ENCODE measurements around the gene CR1L.

CR1L gene

DNA sequence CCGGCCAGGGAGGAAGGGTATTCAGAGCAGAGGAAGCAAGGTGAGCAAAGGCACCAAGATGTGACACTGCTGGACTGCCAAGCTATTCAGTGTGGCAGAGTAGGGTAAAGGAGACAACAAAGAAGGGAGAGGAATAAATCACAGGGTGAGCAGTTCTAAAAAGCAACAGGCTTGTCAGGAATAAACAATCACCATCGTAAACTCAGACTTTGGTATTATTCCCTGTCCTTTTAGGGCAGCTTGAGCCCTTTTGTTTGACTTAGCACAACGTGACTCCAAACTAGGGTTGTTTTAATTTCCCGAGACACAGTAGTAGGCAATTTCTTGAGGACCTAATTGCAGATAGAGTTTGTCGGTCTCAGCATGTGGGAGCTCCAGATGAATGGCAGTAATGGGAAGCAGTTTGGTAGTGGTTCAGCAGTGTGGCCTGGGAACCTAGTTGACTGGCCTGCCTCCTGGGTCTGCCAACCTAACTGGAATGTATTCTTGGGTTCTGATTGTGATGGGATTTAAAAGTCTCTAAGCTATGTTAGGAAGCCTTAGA lies 4.3 kb downstream of the CR1L start:
- TF ChIP-seq, protein P1, sequence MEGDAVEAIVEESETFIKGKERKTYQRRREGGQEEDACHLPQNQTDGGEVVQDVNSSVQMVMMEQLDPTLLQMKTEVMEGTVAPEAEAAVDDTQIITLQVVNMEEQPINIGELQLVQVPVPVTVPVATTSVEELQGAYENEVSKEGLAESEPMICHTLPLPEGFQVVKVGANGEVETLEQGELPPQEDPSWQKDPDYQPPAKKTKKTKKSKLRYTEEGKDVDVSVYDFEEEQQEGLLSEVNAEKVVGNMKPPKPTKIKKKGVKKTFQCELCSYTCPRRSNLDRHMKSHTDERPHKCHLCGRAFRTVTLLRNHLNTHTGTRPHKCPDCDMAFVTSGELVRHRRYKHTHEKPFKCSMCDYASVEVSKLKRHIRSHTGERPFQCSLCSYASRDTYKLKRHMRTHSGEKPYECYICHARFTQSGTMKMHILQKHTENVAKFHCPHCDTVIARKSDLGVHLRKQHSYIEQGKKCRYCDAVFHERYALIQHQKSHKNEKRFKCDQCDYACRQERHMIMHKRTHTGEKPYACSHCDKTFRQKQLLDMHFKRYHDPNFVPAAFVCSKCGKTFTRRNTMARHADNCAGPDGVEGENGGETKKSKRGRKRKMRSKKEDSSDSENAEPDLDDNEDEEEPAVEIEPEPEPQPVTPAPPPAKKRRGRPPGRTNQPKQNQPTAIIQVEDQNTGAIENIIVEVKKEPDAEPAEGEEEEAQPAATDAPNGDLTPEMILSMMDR (IDR thresholded peaks at IDR 0.05; ENCODE audit: insufficient read depth, missing control alignments), result no peak
- FAIRE-seq (no peak), DNase-seq (ENCODE audit: insufficient read length, low spot score) (no peak)

DNA sequence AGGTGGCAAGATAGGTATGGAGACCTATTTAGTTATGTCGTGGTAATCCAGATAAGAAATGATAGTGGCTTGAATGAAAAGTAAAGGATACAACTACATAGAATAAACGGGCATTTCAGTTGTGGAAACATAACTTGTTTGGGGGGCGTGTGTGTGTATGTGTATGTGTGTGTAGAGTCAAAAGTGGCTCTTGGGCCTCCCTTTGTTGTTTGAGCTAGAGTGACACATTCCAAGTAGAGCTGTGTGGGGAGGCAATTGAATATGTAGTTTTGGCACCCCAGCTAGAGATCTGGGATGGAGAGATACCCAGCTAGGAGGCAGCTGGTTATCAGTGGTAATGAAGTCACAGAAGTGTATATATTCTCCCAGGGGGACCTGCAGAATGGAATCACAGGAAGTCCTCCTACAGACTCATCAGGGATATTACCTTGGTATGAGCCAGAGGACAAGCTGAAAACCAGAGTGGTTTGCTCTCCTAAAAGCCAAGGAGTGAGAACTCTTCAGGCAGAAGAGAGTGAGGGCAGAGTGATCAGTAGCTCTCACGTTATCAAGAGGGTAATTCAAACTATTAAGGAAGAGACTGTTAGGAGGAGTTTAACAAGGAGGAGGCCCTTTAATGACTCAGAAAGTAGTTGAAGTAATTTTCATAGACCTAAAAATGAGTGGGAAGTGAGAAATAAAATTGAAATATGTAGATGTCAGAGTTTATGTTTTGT lies 5.1 kb downstream of the CR1L start:
- DNase-seq (ENCODE audit: insufficient read length, low spot score) (no peak), FAIRE-seq (no peak)
- TF ChIP-seq, protein P1 (IDR thresholded peaks at IDR 0.05; ENCODE audit: insufficient read depth, missing control alignments), result no peak

DNA sequence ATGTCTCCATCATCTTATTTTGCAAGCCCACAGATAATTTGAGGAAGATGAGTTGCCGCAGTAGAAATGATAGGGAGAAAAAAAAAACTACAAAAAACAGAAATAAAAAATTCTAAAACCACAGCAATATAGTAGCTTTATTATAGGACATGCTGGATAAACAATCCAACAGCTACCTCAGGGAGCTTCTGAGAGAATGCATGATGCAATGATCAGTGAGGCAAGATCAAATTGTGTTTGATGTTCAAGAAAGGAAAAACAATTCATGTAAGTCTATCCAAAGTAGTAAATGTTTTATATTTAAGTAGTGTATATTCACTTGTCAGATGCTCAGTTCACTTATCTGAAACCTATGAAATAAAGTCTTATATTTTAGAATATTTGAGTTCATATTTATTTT lies 6.7 kb downstream of the CR1L start:
- FAIRE-seq (no peak), DNase-seq (ENCODE audit: insufficient read length, low spot score) (no peak)
- TF ChIP-seq, protein P1 (IDR thresholded peaks at IDR 0.05; ENCODE audit: insufficient read depth, missing control alignments), result no peak

DNA sequence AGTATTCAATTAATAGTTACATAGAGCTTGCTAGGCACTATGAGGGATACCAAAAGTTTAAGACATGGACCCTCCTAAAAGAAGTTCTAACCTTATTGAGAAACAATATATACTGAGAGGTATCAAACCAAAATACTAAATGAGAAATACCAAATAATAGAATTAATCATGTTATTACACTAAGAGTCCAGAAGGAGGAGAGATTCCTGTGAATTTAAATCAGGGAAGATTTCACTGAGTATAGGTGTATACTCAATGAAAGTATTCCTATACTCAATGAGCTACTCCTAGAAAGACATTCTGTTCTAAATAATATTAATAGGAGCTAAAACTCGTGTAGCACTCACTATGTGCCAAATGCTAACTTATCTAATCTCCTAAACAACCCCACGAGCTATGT lies 9.4 kb downstream of the CR1L start:
- no peak for DNase-seq (ENCODE audit: insufficient read length, low spot score)
- TF ChIP-seq, protein P1 (IDR thresholded peaks at IDR 0.05; ENCODE audit: insufficient read depth, missing control alignments), result peak; percentile 19
- no peak for FAIRE-seq

DNA sequence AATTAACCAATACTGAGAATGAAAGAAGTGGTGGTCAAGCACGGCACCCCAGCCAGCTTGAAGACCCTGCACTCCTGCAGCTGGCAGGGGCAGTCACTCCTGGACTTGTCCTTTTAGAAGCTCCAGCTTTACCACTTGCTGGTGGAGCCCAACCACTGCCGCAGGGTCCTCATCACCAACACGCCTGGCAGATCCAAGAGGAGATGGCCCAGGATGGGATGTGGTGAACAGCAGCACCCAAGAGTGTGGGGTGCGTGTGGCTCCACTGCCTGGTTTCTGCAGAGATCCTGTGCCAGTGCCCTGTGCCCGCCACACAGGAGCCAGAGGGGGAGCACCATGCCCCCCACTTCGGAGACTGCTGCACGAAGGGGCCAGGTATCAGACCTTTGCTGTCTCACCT lies 13.5 kb downstream of the CR1L start:
- TF ChIP-seq, protein P1 (IDR thresholded peaks at IDR 0.05; ENCODE audit: insufficient read depth, missing control alignments), result no peak
- DNase-seq (ENCODE audit: insufficient read length, low spot score), result no peak
- FAIRE-seq, result no peak

DNA sequence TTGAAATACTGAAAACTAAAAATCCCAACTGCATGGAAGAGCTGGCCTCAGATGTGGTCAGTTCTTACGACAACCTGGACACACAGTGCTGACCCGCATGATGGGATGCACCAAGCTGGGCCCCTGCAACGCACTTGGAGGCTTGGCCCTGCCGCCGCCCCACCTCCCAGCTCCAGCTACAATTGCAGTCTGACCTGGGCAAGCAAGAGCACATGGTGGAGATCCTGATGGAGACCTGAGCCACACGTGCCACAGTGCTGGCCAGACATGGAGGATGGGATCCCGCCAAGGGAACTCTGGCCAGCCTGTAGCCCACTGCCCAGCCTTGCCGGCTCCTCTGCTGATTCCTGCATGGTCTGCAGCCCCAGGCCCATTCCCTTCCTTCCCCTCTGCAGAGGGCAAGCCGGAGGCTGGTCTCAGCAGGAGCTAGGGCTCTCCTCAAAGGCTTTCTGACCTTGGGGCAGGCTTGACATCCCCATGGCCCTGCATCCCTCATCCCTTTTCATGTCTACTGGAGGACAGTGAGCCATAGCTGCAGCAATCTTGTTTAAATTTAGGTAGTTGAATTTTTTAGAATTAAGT lies 14.1 kb downstream of the CR1L start:
- TF ChIP-seq, protein P1 (IDR thresholded peaks at IDR 0.05; ENCODE audit: insufficient read depth, missing control alignments), result no peak
- FAIRE-seq, result no peak
- DNase-seq (ENCODE audit: insufficient read length, low spot score), result no peak
